GM12875 (cell line): ENCODE results near the gene GDF9.

Source experiments
- H3K4me3 ChIP-seq: one replicate; pipeline ENCODE4 v1.5.1; 2011; ENCODE audit warnings: low read depth, low read length, control low read depth
- CTCF ChIP-seq: IDR thresholded peaks from 2 replicates; pipeline ENCODE4 v1.5.1; 2011; ENCODE audit warnings: low read depth, mild to moderate bottlenecking, control low read depth, inconsistent platforms, low read length, moderate library complexity, borderline replicate concordance; ENCODE audit not compliant: insufficient read depth

The GDF9 gene

GRCh38 chr5:132823481-132824050 lies 42.7 kb downstream of the GDF9 start:
- TF ChIP-seq CTCF = no peak
- H3K4me3 ChIP-seq = no peak overlapping the region

- TF ChIP-seq CTCF = no peak
- H3K4me3 ChIP-seq = no peak overlapping the region
Observed at GRCh38 chr5:132822650-132823480, 43.4 kb downstream of the GDF9 start.

- no peak overlapping the region for H3K4me3 ChIP-seq
- no peak for TF ChIP-seq CTCF
Observed at GRCh38 chr5:132821791-132822190, 44.5 kb downstream of the GDF9 start.

GRCh38 chr5:132821350-132821749 lies 44.9 kb downstream of the GDF9 start:
- no peak for TF ChIP-seq CTCF
- H3K4me3 ChIP-seq = no peak overlapping the region

GRCh38 chr5:132820162-132820754 lies 46.0 kb downstream of the GDF9 start:
- no peak overlapping the region for H3K4me3 ChIP-seq
- peak; percentile 92 for TF ChIP-seq CTCF

- H3K4me3 ChIP-seq = peak overlapping the region; percentile 6
- no peak for TF ChIP-seq CTCF
Observed at GRCh38 chr5:132819468-132819867, 46.8 kb downstream of the GDF9 start.
